Suprapubic skin (tissue), 3 donors: ENCODE measurements around the gene CLCN6.

Experiments
- CTCF ChIP-seq, 2 donors: fragments of 200-600 bp in 1 of 2; fragments of 450-650 bp in 1 of 2; sonication (generic) in 1 of 2; IDR thresholded peaks; one replicate each; pipeline ENCODE4 v1.5.1; 2016 to 2019; ENCODE audit warnings: antibody characterized with exemption in 2 of 2, mild to moderate bottlenecking in 1 of 2, moderate library complexity in 1 of 2
- POLR2A ChIP-seq, 2 donors: fragments of 450-650 bp; IDR thresholded peaks; one replicate each; pipeline ENCODE4 v1.6.1; 2017; ENCODE audit warnings: antibody characterized with exemption in 2 of 2, mild to moderate bottlenecking in 2 of 2, moderate library complexity in 2 of 2

GRCh38 chr1:11880181-11880575 lies 74.2 kb downstream of the CLCN6 start:
- TF ChIP-seq CTCF (IDR thresholded peaks at IDR 0.05) (no peak), POLR2A (IDR thresholded peaks at IDR 0.05) (no peak)
